KOPT-K1 (cell line): Measurements from ENCODE around the gene PTPN20.

Experiments
- H3K27ac ChIP-seq: fragments of 200-600 bp; sonication (generic); 2 replicates; pipeline ENCODE4 v1.5.1; 2016; ENCODE audit warnings: antibody characterized with exemption, mild to moderate bottlenecking, low read depth, low read length; ENCODE audit not compliant: poor library complexity, severe bottlenecking
- H3K36me3 ChIP-seq: fragments of 200-600 bp; sonication (generic); 2 replicates; pipeline ENCODE4 v1.5.1; 2017; ENCODE audit warnings: antibody characterized with exemption, mild to moderate bottlenecking, low read length, moderate library complexity; ENCODE audit not compliant: insufficient read depth
- H3K9me3 ChIP-seq: fragments of 200-600 bp; sonication (generic); 2 replicates; pipeline ENCODE4 v1.5.1; 2017; ENCODE audit warnings: antibody characterized with exemption, low read length, mild to moderate bottlenecking; ENCODE audit not compliant: insufficient read depth, poor library complexity, severe bottlenecking

The PTPN20 gene

GRCh38 chr10:46999217-46999616 lies 88.0 kb downstream of the PTPN20 start:
- H3K36me3 ChIP-seq, result no peaks in the 10 kb centered on the region
- no peak overlapping the region for H3K27ac ChIP-seq
- peaks cover 11% of the 10 kb centered on the region for H3K9me3 ChIP-seq

GRCh38 chr10:47008769-47009168 lies 97.5 kb downstream of the PTPN20 start:
- Histone ChIP-seq H3K36me3 (no peaks in the 10 kb centered on the region), H3K9me3 (no peaks in the 10 kb centered on the region), H3K27ac (no peak overlapping the region)

DNA sequence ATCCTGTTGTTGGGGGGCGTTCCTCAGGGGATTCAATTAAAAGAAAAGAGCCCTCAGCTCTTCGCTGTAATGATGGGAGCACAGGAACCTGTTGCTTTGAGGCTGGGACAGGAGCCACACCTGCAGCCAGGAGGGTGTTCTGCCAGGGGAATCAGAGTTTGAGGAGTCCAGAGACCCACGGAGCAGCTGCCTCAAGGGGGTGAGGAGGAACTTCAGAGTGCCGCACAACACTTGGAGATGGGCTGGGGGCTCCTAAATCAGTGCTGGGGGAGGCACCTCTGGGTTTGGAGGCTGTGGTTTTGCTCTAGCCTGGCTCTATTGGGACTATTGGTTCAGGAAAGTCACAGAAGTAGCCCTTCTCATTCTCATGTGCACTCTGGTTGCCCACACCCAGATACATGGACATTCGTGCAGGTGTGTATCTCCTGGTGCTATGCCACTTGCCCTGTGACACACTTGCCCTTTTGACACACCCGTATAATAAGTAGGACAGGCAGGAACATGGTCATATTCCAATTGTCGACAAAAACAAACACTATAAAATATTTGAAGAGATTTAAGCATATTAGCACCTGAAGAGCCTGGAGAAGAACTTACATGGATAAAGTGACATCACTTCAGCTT lies 98.1 kb downstream of the PTPN20 start:
- H3K27ac ChIP-seq, result no peak overlapping the region
- no peaks in the 10 kb centered on the region for H3K36me3 ChIP-seq
- H3K9me3 ChIP-seq, result no peaks in the 10 kb centered on the region

GRCh38 chr10:47010036-47010435 lies 98.8 kb downstream of the PTPN20 start:
- Histone ChIP-seq H3K27ac (no peak overlapping the region), H3K9me3 (no peaks in the 10 kb centered on the region), H3K36me3 (no peaks in the 10 kb centered on the region)

DNA sequence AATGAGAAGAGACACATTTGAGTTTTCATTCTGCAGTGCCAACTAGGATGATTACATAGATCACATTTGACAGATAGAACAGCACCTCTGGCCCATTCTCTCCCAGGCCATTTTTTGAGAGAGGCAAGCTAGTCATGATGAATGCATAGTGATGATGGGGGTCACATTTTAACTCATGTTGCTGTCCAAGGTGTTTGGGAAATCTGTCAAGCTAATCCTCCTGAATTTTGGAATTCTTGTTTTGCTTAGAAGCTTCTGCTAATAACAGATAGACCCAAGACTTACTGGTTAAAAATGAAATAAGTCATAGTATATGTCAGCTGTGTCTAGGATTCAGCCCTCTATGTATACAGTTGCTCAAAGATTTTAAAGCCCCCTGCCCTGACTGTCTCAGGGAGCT lies 101.0 kb downstream of the PTPN20 start:
- Histone ChIP-seq H3K9me3 (no peaks in the 10 kb centered on the region), H3K36me3 (no peaks in the 10 kb centered on the region), H3K27ac (no peak overlapping the region)

DNA sequence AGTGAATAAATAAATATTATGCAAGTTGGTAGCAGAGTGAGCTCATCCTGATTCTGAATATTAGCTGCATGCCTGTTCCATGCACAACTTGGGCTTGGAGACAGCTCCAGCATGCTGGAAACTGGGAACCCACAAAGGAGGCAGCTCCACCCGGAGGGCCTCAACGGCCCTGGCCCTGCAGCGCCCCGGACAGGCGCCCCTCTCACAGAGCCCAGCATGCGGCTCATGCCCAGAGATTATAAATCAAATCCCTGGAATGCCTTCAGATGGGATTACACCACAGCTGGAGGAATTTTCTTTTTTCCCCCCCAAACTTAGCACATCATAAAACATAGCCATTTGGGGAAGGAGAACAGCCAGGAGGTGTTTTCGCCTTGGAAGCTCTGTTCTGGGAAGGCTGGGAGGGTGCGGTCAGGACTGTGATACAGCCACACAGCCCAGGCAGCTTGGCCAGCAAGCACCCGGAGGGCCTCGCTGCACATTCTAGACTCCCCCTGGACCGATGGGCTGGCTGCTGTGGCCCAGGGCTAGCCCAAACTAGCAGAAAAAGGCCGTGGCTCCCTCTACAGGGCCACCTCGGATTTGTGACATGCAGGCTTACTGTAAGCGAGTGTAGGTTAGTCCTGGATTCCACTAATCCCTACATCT lies 102.4 kb downstream of the PTPN20 start:
- H3K9me3 ChIP-seq, result no peaks in the 10 kb centered on the region
- no peak overlapping the region for H3K27ac ChIP-seq
- H3K36me3 ChIP-seq, result no peaks in the 10 kb centered on the region

- no peaks in the 10 kb centered on the region for H3K36me3 ChIP-seq
- no peaks in the 10 kb centered on the region for H3K9me3 ChIP-seq
- H3K27ac ChIP-seq, result no peak overlapping the region
Measured at GRCh38 chr10:47015404-47015803, 104.2 kb downstream of the PTPN20 start.

GRCh38 chr10:47016564-47016963 lies 105.3 kb downstream of the PTPN20 start:
- Histone ChIP-seq H3K9me3 (no peaks in the 10 kb centered on the region), H3K36me3 (no peaks in the 10 kb centered on the region), H3K27ac (no peak overlapping the region)

DNA sequence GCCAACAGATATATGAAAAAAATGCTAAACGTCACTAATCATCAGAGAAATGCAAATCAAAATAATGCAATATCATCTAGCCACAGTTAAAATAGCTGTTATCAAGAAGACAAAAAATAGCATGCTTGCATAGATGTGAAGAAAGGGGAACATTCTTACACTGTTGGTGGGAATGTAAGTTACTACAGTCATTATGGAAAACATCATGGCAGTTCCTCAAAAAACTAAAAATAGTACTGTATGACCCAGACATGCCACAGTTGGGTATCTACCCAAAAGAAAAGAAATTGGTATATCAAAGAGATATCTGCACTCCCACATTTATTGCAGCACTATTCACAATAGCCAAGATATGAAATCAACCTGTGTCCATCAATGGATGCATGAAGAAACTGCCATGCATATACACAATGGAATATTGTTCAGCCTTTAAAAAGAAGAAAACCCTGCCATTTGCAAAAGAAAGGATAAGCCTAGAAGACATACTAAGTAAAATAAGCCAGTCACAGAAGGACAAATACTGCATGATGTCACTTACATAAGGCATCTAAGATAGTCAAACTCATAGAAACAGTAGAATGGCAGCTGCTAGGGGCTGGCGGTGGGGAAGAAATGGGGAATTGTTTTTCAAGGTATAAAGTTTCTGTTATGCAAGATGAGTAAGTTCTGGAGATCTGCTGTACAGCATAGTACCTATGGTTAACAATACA lies 107.0 kb downstream of the PTPN20 start:
- no peak overlapping the region for H3K27ac ChIP-seq
- H3K36me3 ChIP-seq, result no peaks in the 10 kb centered on the region
- no peaks in the 10 kb centered on the region for H3K9me3 ChIP-seq

DNA sequence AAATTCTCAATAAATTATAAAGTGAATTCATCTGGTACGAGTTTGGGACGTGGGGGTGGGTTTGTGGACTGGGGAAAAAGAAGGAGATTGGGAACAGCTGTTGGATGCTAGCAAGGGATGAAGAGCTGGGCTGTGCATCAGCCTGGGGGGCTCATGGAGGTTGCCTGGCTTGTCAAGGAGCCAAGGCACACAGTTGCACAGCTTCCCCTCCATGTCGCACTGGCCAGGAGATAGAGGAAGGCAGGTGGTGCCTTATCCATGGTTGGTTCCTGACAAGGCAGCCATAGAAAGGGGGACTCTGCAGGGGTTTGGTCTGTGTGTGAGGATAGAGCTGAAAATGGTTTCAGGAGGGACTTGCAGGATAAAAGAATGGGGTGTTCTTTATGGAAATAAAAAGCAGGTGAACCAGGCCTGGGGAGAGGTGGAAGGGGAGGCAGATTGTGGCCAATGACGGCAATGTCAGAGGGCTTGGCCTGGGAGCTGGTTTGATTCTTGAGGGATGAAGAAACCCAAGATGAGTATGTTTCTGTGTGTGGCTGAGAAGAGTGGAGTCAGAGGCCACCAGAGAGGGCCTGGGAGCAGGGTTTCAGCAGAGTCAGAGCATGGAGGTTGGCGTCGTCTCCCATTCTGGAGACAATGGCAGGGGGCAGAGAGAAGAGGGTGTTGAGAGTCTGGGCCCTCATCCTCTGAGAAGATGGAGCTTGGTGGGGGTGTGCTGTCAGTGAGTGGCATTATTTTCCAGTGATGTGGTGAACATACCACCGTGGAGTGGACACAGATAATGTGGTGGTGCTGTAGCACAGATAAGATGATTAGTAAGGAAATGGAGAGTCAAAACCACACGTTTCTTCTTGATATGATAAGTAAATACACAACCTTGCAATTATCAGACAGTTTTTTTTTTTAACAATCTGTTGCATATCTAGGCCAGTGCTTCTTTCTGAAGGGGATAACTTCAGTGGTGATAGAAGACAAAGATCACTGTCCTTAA lies 108.2 kb downstream of the PTPN20 start:
- Histone ChIP-seq H3K36me3 (no peaks in the 10 kb centered on the region), H3K27ac (no peak overlapping the region), H3K9me3 (no peaks in the 10 kb centered on the region)

- H3K27ac ChIP-seq, result no peak overlapping the region
- no peaks in the 10 kb centered on the region for H3K9me3 ChIP-seq
- no peaks in the 10 kb centered on the region for H3K36me3 ChIP-seq
Measured at GRCh38 chr10:47020471-47020870, 109.2 kb downstream of the PTPN20 start.

DNA sequence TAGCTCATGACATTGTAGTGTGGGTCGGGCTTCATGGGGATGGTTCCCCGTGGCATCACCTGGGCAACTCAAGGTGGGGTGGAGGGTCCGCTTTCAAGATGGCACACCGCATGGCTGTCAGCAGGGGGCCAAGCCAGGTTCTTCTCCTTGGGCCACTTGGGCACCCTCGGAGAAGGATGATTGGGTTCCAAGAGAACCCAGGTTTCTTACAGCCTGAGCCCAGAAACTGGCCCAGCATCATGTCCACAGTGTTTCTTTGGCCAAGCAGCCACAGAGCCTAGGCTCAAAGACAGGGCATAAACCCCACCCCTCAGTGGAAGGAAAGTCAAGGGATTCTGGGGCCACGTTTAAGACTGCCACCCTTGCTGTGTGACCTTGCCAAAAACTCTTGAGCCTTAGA lies 110.6 kb downstream of the PTPN20 start:
- H3K27ac ChIP-seq, result no peak overlapping the region
- H3K9me3 ChIP-seq, result no peaks in the 10 kb centered on the region
- H3K36me3 ChIP-seq, result no peaks in the 10 kb centered on the region

GRCh38 chr10:47022311-47023131 lies 111.3 kb downstream of the PTPN20 start:
- H3K27ac ChIP-seq, result no peak overlapping the region
- H3K9me3 ChIP-seq, result no peaks in the 10 kb centered on the region
- H3K36me3 ChIP-seq, result no peaks in the 10 kb centered on the region
